Measurements from ENCODE around the gene ZFY. TPM values are rescaled to one million over a fixed set of nuclear protein-coding genes. Genes with fewer than 3 reads are reported as not detected.
"Not testable (repeated sequence)": the region's sequence is repeated elsewhere in the genome, so short reads cannot be mapped to it uniquely, and the experiment has no call there.

ZFY gene
- total RNA-seq, 1 donor from 2014 or later = 18.4 TPM

GRCh38 chrY:2950655-2951054 lies 15.5 kb downstream of the ZFY start:
- Mint-ChIP-seq H3K27ac (peak overlapping the region; percentile 62), H3K9me3 (no peaks in the 10 kb centered on the region), H3K4me3 (peak overlapping the region; percentile 17), H3K4me1 (peaks cover 20% of the 10 kb centered on the region), H3K36me3 (ENCODE audit: low read depth) (peaks cover 12% of the 10 kb centered on the region), H3K27me3 (no peaks in the 10 kb centered on the region)
- DNase-seq = no peak
- intact Hi-C loops (cut with micrococcal nuclease) = no loop called here

GRCh38 chrY:2952912-2953311 lies 17.7 kb downstream of the ZFY start:
- Mint-ChIP-seq H3K9me3 (no peaks in the 10 kb centered on the region), H3K27me3 (no peaks in the 10 kb centered on the region), H3K27ac (no peak overlapping the region), H3K4me3 (no peak overlapping the region), H3K4me1 (peaks cover 15% of the 10 kb centered on the region), H3K36me3 (ENCODE audit: low read depth) (peaks cover 24% of the 10 kb centered on the region)
- intact Hi-C loops (cut with micrococcal nuclease) = no loop called here
- no peak for DNase-seq

GRCh38 chrY:2954735-2955134 lies 19.6 kb downstream of the ZFY start:
- intact Hi-C loops (cut with micrococcal nuclease) = no loop called here
- H3K4me1 Mint-ChIP-seq = peaks cover 10% of the 10 kb centered on the region
- H3K27me3 Mint-ChIP-seq = no peaks in the 10 kb centered on the region
- no peaks in the 10 kb centered on the region for H3K9me3 Mint-ChIP-seq
- no peak overlapping the region for H3K27ac Mint-ChIP-seq
- no peak overlapping the region for H3K4me3 Mint-ChIP-seq
- peaks cover 29% of the 10 kb centered on the region for H3K36me3 Mint-ChIP-seq (ENCODE audit: low read depth)
- DNase-seq = no peak

- Mint-ChIP-seq H3K27ac (no peak overlapping the region), H3K36me3 (ENCODE audit: low read depth) (peaks cover 31% of the 10 kb centered on the region), H3K27me3 (no peaks in the 10 kb centered on the region), H3K4me1 (peaks cover 6% of the 10 kb centered on the region), H3K9me3 (no peaks in the 10 kb centered on the region), H3K4me3 (no peak overlapping the region)
- intact Hi-C loops (cut with micrococcal nuclease) = no loop called here
- DNase-seq = no peak
Measured at GRCh38 chrY:2955561-2955960, 20.4 kb downstream of the ZFY start.

- H3K9me3 Mint-ChIP-seq = no peaks in the 10 kb centered on the region
- H3K27ac Mint-ChIP-seq = no peak overlapping the region
- no peak for DNase-seq
- no peak overlapping the region for H3K4me3 Mint-ChIP-seq
- no peaks in the 10 kb centered on the region for H3K27me3 Mint-ChIP-seq
- no peaks in the 10 kb centered on the region for H3K4me1 Mint-ChIP-seq
- intact Hi-C loops (cut with micrococcal nuclease) = no loop called here
- H3K36me3 Mint-ChIP-seq (ENCODE audit: low read depth) = peaks cover 21% of the 10 kb centered on the region
Measured at GRCh38 chrY:2962061-2962460, 26.9 kb downstream of the ZFY start.

GRCh38 chrY:2964814-2965213 lies 29.6 kb downstream of the ZFY start:
- no peak for DNase-seq
- no peak overlapping the region for H3K4me3 Mint-ChIP-seq

GRCh38 chrY:2965629-2966028 lies 30.4 kb downstream of the ZFY start:
- intact Hi-C loops (cut with micrococcal nuclease) = no loop called here
- Mint-ChIP-seq H3K4me3 (no peak overlapping the region), H3K36me3 (ENCODE audit: low read depth) (peaks cover 15% of the 10 kb centered on the region), H3K27ac (no peak overlapping the region), H3K9me3 (no peaks in the 10 kb centered on the region), H3K27me3 (no peaks in the 10 kb centered on the region), H3K4me1 (peaks cover 11% of the 10 kb centered on the region)
- no peak for DNase-seq

More at GRCh38 chrY:2964814-2965213, 29.6 kb downstream of the ZFY start:
- Mint-ChIP-seq H3K27me3 (no peaks in the 10 kb centered on the region), H3K36me3 (ENCODE audit: low read depth) (peaks cover 17% of the 10 kb centered on the region), H3K4me1 (peaks cover 10% of the 10 kb centered on the region), H3K27ac (no peak overlapping the region), H3K9me3 (no peaks in the 10 kb centered on the region)
- intact Hi-C loops (cut with micrococcal nuclease) = no loop called here

- peak overlapping the region; percentile 40 for H3K27ac Mint-ChIP-seq
- H3K9me3 Mint-ChIP-seq = no peaks in the 10 kb centered on the region
- peaks cover 14% of the 10 kb centered on the region for H3K4me1 Mint-ChIP-seq
- no peak for DNase-seq
- H3K4me3 Mint-ChIP-seq = no peak overlapping the region
- H3K27me3 Mint-ChIP-seq = no peaks in the 10 kb centered on the region
- H3K36me3 Mint-ChIP-seq (ENCODE audit: low read depth) = peaks cover 9% of the 10 kb centered on the region
- intact Hi-C loops (cut with micrococcal nuclease) = no loop called here
Measured at GRCh38 chrY:2969561-2969960, 34.4 kb downstream of the ZFY start.

- Mint-ChIP-seq H3K27ac (no peak overlapping the region), H3K27me3 (no peaks in the 10 kb centered on the region), H3K4me3 (no peak overlapping the region), H3K36me3 (ENCODE audit: low read depth) (peaks cover 15% of the 10 kb centered on the region), H3K4me1 (peaks cover 14% of the 10 kb centered on the region), H3K9me3 (no peaks in the 10 kb centered on the region)
- DNase-seq = no peak
- intact Hi-C loops (cut with micrococcal nuclease) = no loop called here
Measured at GRCh38 chrY:2972708-2973107, 37.5 kb downstream of the ZFY start.

GRCh38 chrY:2973110-2973751 lies 38.0 kb downstream of the ZFY start:
- H3K36me3 Mint-ChIP-seq (ENCODE audit: low read depth) = peaks cover 17% of the 10 kb centered on the region
- intact Hi-C loops (cut with micrococcal nuclease) = no loop called here
- no peak overlapping the region for H3K4me3 Mint-ChIP-seq
- H3K4me1 Mint-ChIP-seq = peaks cover 14% of the 10 kb centered on the region
- no peak for DNase-seq
- no peaks in the 10 kb centered on the region for H3K27me3 Mint-ChIP-seq
- H3K27ac Mint-ChIP-seq = no peak overlapping the region
- H3K9me3 Mint-ChIP-seq = no peaks in the 10 kb centered on the region

GRCh38 chrY:2979283-2979682 lies 44.1 kb downstream of the ZFY start:
- DNase-seq = no peak
- H3K4me1 Mint-ChIP-seq = no peaks in the 10 kb centered on the region
- no peaks in the 10 kb centered on the region for H3K27me3 Mint-ChIP-seq
- H3K27ac Mint-ChIP-seq = no peak overlapping the region
- no peaks in the 10 kb centered on the region for H3K9me3 Mint-ChIP-seq
- no peak overlapping the region for H3K4me3 Mint-ChIP-seq
- peaks cover 31% of the 10 kb centered on the region for H3K36me3 Mint-ChIP-seq (ENCODE audit: low read depth)
- intact Hi-C loops (cut with micrococcal nuclease) = no loop called here

GRCh38 chrY:2984491-2984890 lies 49.3 kb downstream of the ZFY start:
- no peak for DNase-seq
- intact Hi-C loops (cut with micrococcal nuclease) = no loop called here
- no peaks in the 10 kb centered on the region for H3K27me3 Mint-ChIP-seq
- H3K4me1 Mint-ChIP-seq = no peaks in the 10 kb centered on the region
- H3K4me3 Mint-ChIP-seq = no peak overlapping the region
- no peak overlapping the region for H3K27ac Mint-ChIP-seq
- peaks cover 7% of the 10 kb centered on the region for H3K36me3 Mint-ChIP-seq (ENCODE audit: low read depth)
- H3K9me3 Mint-ChIP-seq = no peaks in the 10 kb centered on the region

- H3K36me3 Mint-ChIP-seq (ENCODE audit: low read depth); intact Hi-C loops (cut with micrococcal nuclease); DNase-seq; H3K27ac Mint-ChIP-seq; H3K27me3 Mint-ChIP-seq; H3K4me3 Mint-ChIP-seq; H3K9me3 Mint-ChIP-seq; H3K4me1 Mint-ChIP-seq: not testable (repeated sequence)
Measured at GRCh38 chrY:2987178-2987577, 52.0 kb downstream of the ZFY start.

- intact Hi-C loops (cut with micrococcal nuclease); H3K36me3 Mint-ChIP-seq (ENCODE audit: low read depth); H3K4me3 Mint-ChIP-seq; DNase-seq; H3K9me3 Mint-ChIP-seq; H3K27me3 Mint-ChIP-seq; H3K27ac Mint-ChIP-seq: not testable (repeated sequence)
- H3K4me1 Mint-ChIP-seq = peaks cover 11% of the 10 kb centered on the region
Measured at GRCh38 chrY:2997369-2997768, 62.2 kb downstream of the ZFY start.

- intact Hi-C loops (cut with micrococcal nuclease) = loop anchor here (5.0 kb wide), 2 partner anchors 55 to 160 kb away; partner anchors contain the start of gene RPS4Y1
- Mint-ChIP-seq H3K27me3 (no peaks in the 10 kb centered on the region), H3K4me3 (peak overlapping the region; percentile 91), H3K9me3 (no peaks in the 10 kb centered on the region), H3K27ac (peak overlapping the region; percentile 93), H3K36me3 (ENCODE audit: low read depth) (peaks cover 3% of the 10 kb centered on the region), H3K4me1 (peaks cover 44% of the 10 kb centered on the region)
- DNase-seq = no peak
Measured at GRCh38 chrY:3002190-3002589, 67.0 kb downstream of the ZFY start.
